Measurements from ENCODE around the gene DCP2.

Gene DCP2

GRCh38 chr5:112995764-112996618 lies 19.4 kb downstream of the DCP2 start:
- Histone ChIP-seq H4K91ac (ENCODE audit: low read length) (no peak overlapping the region), H3K4ac (ENCODE audit: low read depth in 1 of 2, low read length in 2 of 2) (no peak overlapping the region), H3K23ac (ENCODE audit: low read length in 2 of 2) (no peak overlapping the region), H3K4me1 (ENCODE audit: control insufficient read depth, insufficient read depth, low read depth, low read length) (peaks cover 2% of the 10 kb centered on the region), H3K36me3 (ENCODE audit: control insufficient read depth in 1 of 2, insufficient read depth in 2 of 2, low read depth in 1 of 2, low read length in 2 of 2) (peaks cover 0 to 42% of the 10 kb centered on the region in 2 experiments), H3K79me1 (replicated peaks; ENCODE audit: low read length, poor library complexity, severe bottlenecking) (peaks cover 14% of the 10 kb centered on the region), H2AK5ac (ENCODE audit: low read length, severe bottlenecking) (no peak overlapping the region), H3K27me3 (ENCODE audit: control insufficient read depth in 1 of 2, insufficient read depth in 1 of 2, low read length in 2 of 2) (no peaks in the 10 kb centered on the region), H3K9ac (ENCODE audit: low read length) (peak overlapping the region; percentile 13), H2BK12ac (ENCODE audit: low read length in 2 of 2) (no peak overlapping the region), H3K4me3 (ENCODE audit: insufficient read depth in 1 of 2, low read depth in 1 of 2, low read length in 2 of 2) (no peak overlapping the region), H2BK120ac (ENCODE audit: low read depth, low read length) (no peak overlapping the region), H3K14ac (ENCODE audit: low read length in 2 of 2) (no peak overlapping the region), H2BK5ac (ENCODE audit: low read depth, low read length, poor library complexity, severe bottlenecking) (no peak overlapping the region), H3K18ac (ENCODE audit: low read depth in 1 of 2, low read length in 2 of 2) (no peak overlapping the region), H3K27ac (ENCODE audit: low read length, poor library complexity, severe bottlenecking) (no peak overlapping the region), H3K9me3 (ENCODE audit: control insufficient read depth, low read length) (no peaks in the 10 kb centered on the region), H2AFZ (ENCODE audit: low read depth, low read length) (no peak overlapping the region), H4K8ac (ENCODE audit: low read length) (no peak overlapping the region), H2BK15ac (ENCODE audit: low read depth, poor library complexity, severe bottlenecking) (no peak overlapping the region), H3K4me2 (ENCODE audit: low read length, poor library complexity, severe bottlenecking) (no peak overlapping the region)
- WGBS = 49% methylated on average over 4 of the region's 7 CpGs
- DNase-seq = peak; percentile 79

DNA sequence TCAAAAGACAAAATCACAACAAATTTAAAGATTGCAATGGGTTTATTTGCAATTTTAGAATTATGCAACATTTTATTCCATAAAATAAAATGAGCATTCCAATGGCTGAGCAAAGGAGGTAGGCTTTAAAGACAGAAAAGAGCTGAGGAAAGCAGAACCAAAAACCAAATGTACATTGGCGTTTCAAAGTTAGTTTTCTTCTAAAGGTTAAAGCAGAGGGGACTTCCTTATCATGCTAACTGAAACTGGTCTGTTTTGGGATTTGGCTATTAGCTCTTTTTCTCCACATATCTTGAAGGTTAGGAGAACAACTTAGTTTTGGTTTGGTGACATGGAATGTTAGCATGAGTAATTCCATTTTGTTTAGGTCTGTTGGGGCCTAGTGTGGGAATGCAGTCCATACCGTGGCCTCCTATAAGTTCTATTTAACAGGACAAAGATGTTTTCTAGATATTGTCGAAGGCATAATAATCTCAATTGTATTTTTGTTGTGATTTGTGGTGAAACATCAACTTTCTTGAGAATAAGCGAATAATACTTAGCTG lies 20.3 kb downstream of the DCP2 start:
- no peak overlapping the region for H2BK120ac ChIP-seq (ENCODE audit: low read depth, low read length)
- no peak overlapping the region for H3K18ac ChIP-seq (ENCODE audit: low read depth in 1 of 2, low read length in 2 of 2)
- no peak overlapping the region for H3K4me2 ChIP-seq (ENCODE audit: low read length, poor library complexity, severe bottlenecking)
- no peak overlapping the region for H4K8ac ChIP-seq (ENCODE audit: low read length)
- no peak overlapping the region for H3K4ac ChIP-seq (ENCODE audit: low read depth in 1 of 2, low read length in 2 of 2)
- no peaks in the 10 kb centered on the region for H3K9me3 ChIP-seq (ENCODE audit: control insufficient read depth, low read length)
- peak overlapping the region; percentile 42 for H3K9ac ChIP-seq (ENCODE audit: low read length)
- peaks cover 2% of the 10 kb centered on the region for H3K4me1 ChIP-seq (ENCODE audit: control insufficient read depth, insufficient read depth, low read depth, low read length)
- H2BK5ac ChIP-seq (ENCODE audit: low read depth, low read length, poor library complexity, severe bottlenecking) = no peak overlapping the region
- H2BK15ac ChIP-seq (ENCODE audit: low read depth, poor library complexity, severe bottlenecking) = no peak overlapping the region
- no peak overlapping the region for H3K14ac ChIP-seq (ENCODE audit: low read length in 2 of 2)
- no peak overlapping the region for H2BK12ac ChIP-seq (ENCODE audit: low read length in 2 of 2)
- no peak overlapping the region for H2AFZ ChIP-seq (ENCODE audit: low read depth, low read length)
- peaks cover 0 to 51% of the 10 kb centered on the region in 2 experiments for H3K36me3 ChIP-seq (ENCODE audit: control insufficient read depth in 1 of 2, insufficient read depth in 2 of 2, low read depth in 1 of 2, low read length in 2 of 2)
- H3K79me1 ChIP-seq (replicated peaks; ENCODE audit: low read length, poor library complexity, severe bottlenecking) = peaks cover 15% of the 10 kb centered on the region
- H3K4me3 ChIP-seq (ENCODE audit: insufficient read depth in 1 of 2, low read depth in 1 of 2, low read length in 2 of 2) = no peak overlapping the region
- no peak overlapping the region for H2AK5ac ChIP-seq (ENCODE audit: low read length, severe bottlenecking)
- H3K23ac ChIP-seq (ENCODE audit: low read length in 2 of 2) = no peak overlapping the region
- H3K27ac ChIP-seq (ENCODE audit: low read length, poor library complexity, severe bottlenecking) = no peak overlapping the region
- no peaks in the 10 kb centered on the region for H3K27me3 ChIP-seq (ENCODE audit: control insufficient read depth in 1 of 2, insufficient read depth in 1 of 2, low read length in 2 of 2)
- DNase-seq = peak; percentile 59
- H4K91ac ChIP-seq (ENCODE audit: low read length) = no peak overlapping the region
- 69% methylated on average over 4 of the region's 4 CpGs for WGBS

GRCh38 chr5:112998296-112998695 lies 21.7 kb downstream of the DCP2 start:
- Histone ChIP-seq H3K23ac (ENCODE audit: low read length in 2 of 2) (no peak overlapping the region), H2BK15ac (ENCODE audit: low read depth, poor library complexity, severe bottlenecking) (no peak overlapping the region), H3K18ac (ENCODE audit: low read depth in 1 of 2, low read length in 2 of 2) (no peak overlapping the region), H3K79me1 (replicated peaks; ENCODE audit: low read length, poor library complexity, severe bottlenecking) (peaks cover 18% of the 10 kb centered on the region), H2AK5ac (ENCODE audit: low read length, severe bottlenecking) (no peak overlapping the region), H3K4me2 (ENCODE audit: low read length, poor library complexity, severe bottlenecking) (no peak overlapping the region), H3K36me3 (ENCODE audit: control insufficient read depth in 1 of 2, insufficient read depth in 2 of 2, low read depth in 1 of 2, low read length in 2 of 2) (peaks cover 7 to 51% of the 10 kb centered on the region in 2 experiments), H3K9me3 (ENCODE audit: control insufficient read depth, low read length) (no peaks in the 10 kb centered on the region), H2BK120ac (ENCODE audit: low read depth, low read length) (no peak overlapping the region), H3K4me3 (ENCODE audit: insufficient read depth in 1 of 2, low read depth in 1 of 2, low read length in 2 of 2) (no peak overlapping the region), H3K27me3 (ENCODE audit: control insufficient read depth in 1 of 2, insufficient read depth in 1 of 2, low read length in 2 of 2) (no peaks in the 10 kb centered on the region), H4K8ac (ENCODE audit: low read length) (no peak overlapping the region), H3K9ac (ENCODE audit: low read length) (no peak overlapping the region), H4K91ac (ENCODE audit: low read length) (no peak overlapping the region), H2AFZ (ENCODE audit: low read depth, low read length) (no peak overlapping the region), H3K4ac (ENCODE audit: low read depth in 1 of 2, low read length in 2 of 2) (no peak overlapping the region), H3K14ac (ENCODE audit: low read length in 2 of 2) (no peak overlapping the region), H3K4me1 (ENCODE audit: control insufficient read depth, insufficient read depth, low read depth, low read length) (peaks cover 5% of the 10 kb centered on the region), H3K27ac (ENCODE audit: low read length, poor library complexity, severe bottlenecking) (no peak overlapping the region), H2BK5ac (ENCODE audit: low read depth, low read length, poor library complexity, severe bottlenecking) (no peak overlapping the region), H2BK12ac (ENCODE audit: low read length in 2 of 2) (no peak overlapping the region)
- no peak for DNase-seq
- 84% methylated on average over 2 of the region's 4 CpGs for WGBS

- H2AFZ ChIP-seq (ENCODE audit: low read depth, low read length) = no peak overlapping the region
- no peak overlapping the region for H3K18ac ChIP-seq (ENCODE audit: low read depth in 1 of 2, low read length in 2 of 2)
- H3K27me3 ChIP-seq (ENCODE audit: control insufficient read depth in 1 of 2, insufficient read depth in 1 of 2, low read length in 2 of 2) = no peaks in the 10 kb centered on the region
- H4K91ac ChIP-seq (ENCODE audit: low read length) = no peak overlapping the region
- H4K8ac ChIP-seq (ENCODE audit: low read length) = no peak overlapping the region
- no peak overlapping the region for H3K27ac ChIP-seq (ENCODE audit: low read length, poor library complexity, severe bottlenecking)
- no peak overlapping the region for H3K4me3 ChIP-seq (ENCODE audit: insufficient read depth in 1 of 2, low read depth in 1 of 2, low read length in 2 of 2)
- H2BK120ac ChIP-seq (ENCODE audit: low read depth, low read length) = no peak overlapping the region
- H3K14ac ChIP-seq (ENCODE audit: low read length in 2 of 2) = no peak overlapping the region
- peak overlapping the region; percentile 18 for H3K9ac ChIP-seq (ENCODE audit: low read length)
- no peak for DNase-seq
- no peak overlapping the region for H2BK15ac ChIP-seq (ENCODE audit: low read depth, poor library complexity, severe bottlenecking)
- H3K4ac ChIP-seq (ENCODE audit: low read depth in 1 of 2, low read length in 2 of 2) = no peak overlapping the region
- peaks cover 10 to 55% of the 10 kb centered on the region in 2 experiments for H3K36me3 ChIP-seq (ENCODE audit: control insufficient read depth in 1 of 2, insufficient read depth in 2 of 2, low read depth in 1 of 2, low read length in 2 of 2)
- H3K79me1 ChIP-seq (replicated peaks; ENCODE audit: low read length, poor library complexity, severe bottlenecking) = peaks cover 16% of the 10 kb centered on the region
- no peak overlapping the region for H2BK5ac ChIP-seq (ENCODE audit: low read depth, low read length, poor library complexity, severe bottlenecking)
- no peak overlapping the region for H2AK5ac ChIP-seq (ENCODE audit: low read length, severe bottlenecking)
- H3K4me1 ChIP-seq (ENCODE audit: control insufficient read depth, insufficient read depth, low read depth, low read length) = peaks cover 5% of the 10 kb centered on the region
- no peak overlapping the region for H3K23ac ChIP-seq (ENCODE audit: low read length in 2 of 2)
- WGBS = 100% methylated on average over 2 of the region's 2 CpGs
- no peak overlapping the region for H2BK12ac ChIP-seq (ENCODE audit: low read length in 2 of 2)
- H3K9me3 ChIP-seq (ENCODE audit: control insufficient read depth, low read length) = no peaks in the 10 kb centered on the region
- no peak overlapping the region for H3K4me2 ChIP-seq (ENCODE audit: low read length, poor library complexity, severe bottlenecking)
Measured at GRCh38 chr5:113000466-113000865, 23.9 kb downstream of the DCP2 start.
